Activated CD8-positive, alpha-beta T cell treated with anti-CD3 and anti-CD28 coated beads, Interleukin-2, amount 10 ng/mL, durations not matched to agents 7 days and 5 days (primary cell): ENCODE results near the gene COPS3. TPM values are rescaled to one million over a fixed set of nuclear protein-coding genes. Genes with fewer than 3 reads are reported as not detected.

Experiments
- ATAC-seq: fragments of 150-1000 bp; cut with Tn5 transposase; one replicate; pipeline ENCODE4 v1.10.0; 2021; ENCODE audit warnings: moderate library complexity
- CTCF ChIA-PET: fragments of 350-600 bp; sonication (Branson Sonifier 250); formaldehyde crosslinking; loops from one replicate; lab custom pipeline; 2021; ENCODE audit warnings: antibody characterized with exemption; lab: Charles Lee
- POLR2A ChIA-PET: fragments of 350-600 bp; sonication (Branson Sonifier 250); formaldehyde crosslinking; loops from one replicate; lab custom pipeline; 2021; ENCODE audit warnings: antibody characterized with exemption; lab: Charles Lee
- DNase-seq: peaks from one replicate; pipeline ENCODE4 v3.0.0-alpha.2; 2020
- H3K27ac Mint-ChIP-seq: one replicate; pipeline ENCODE4 v1.8.0; 2021; ENCODE audit warnings: mild to moderate bottlenecking, mixed read lengths
- H3K27me3 Mint-ChIP-seq: one replicate; pipeline ENCODE4 v1.8.0; 2021; ENCODE audit warnings: low read depth, mixed read lengths
- H3K36me3 Mint-ChIP-seq: one replicate; pipeline ENCODE4 v1.8.0; 2021; ENCODE audit warnings: low read depth, mixed read lengths
- H3K4me1 Mint-ChIP-seq: one replicate; pipeline ENCODE4 v1.8.0; 2021; ENCODE audit warnings: low read depth, mixed read lengths
- H3K4me3 Mint-ChIP-seq: one replicate; pipeline ENCODE4 v1.8.0; 2021; ENCODE audit warnings: mild to moderate bottlenecking, mixed read lengths
- H3K9me3 Mint-ChIP-seq: one replicate; pipeline ENCODE4 v1.8.0; 2022; ENCODE audit warnings: mixed read lengths; ENCODE audit not compliant: insufficient read depth
- total RNA-seq, 2 experiments: library from RNA; stranded (reverse); gene quantifications; one replicate each; pipeline ENCODE4 v1.2.3, GENCODE V29; 2021

COPS3 gene
- total RNA-seq, 2 experiments from 2014 or later: 115 to 124 TPM

DNA sequence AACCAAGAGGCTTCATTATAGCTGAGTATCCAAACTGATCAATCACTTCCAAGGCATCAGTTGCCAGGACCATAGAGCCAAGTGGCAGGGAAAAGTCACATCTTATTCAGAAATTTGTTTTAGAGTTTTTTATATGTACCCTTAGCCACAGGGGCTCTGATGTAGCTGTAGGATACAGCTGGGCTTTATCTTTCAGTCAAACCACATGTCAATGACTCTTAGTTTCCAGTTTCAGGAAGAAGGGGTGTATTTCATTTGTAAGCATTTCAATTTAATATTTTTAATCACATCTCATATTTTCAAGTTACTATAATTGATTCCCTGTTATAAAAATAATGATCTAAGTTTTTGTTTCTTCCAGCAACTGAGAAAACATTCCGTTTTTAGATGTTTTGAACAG is 41.2 kb downstream of the COPS3 start:
- Mint-ChIP-seq H3K27ac (no peak overlapping the region), H3K27me3 (peaks cover 3% of the 10 kb centered on the region), H3K4me1 (peaks cover 26% of the 10 kb centered on the region), H3K4me3 (no peak overlapping the region), H3K36me3 (peaks cover 3% of the 10 kb centered on the region), H3K9me3 (no peaks in the 10 kb centered on the region)
- ATAC-seq: no peak
- POLR2A ChIA-PET: interaction anchor here (0.6 to 1.1 kb wide), 2 partner anchors 41 to 88 kb away, joined by 3 read pairs; no protein-coding TSS in a partner anchor
- CTCF ChIA-PET: interaction anchor here (1.3 to 1.5 kb wide), 3 partner anchors 9 to 94 kb away, joined by 3 read pairs; no protein-coding TSS in a partner anchor
- DNase-seq: no peak

DNA sequence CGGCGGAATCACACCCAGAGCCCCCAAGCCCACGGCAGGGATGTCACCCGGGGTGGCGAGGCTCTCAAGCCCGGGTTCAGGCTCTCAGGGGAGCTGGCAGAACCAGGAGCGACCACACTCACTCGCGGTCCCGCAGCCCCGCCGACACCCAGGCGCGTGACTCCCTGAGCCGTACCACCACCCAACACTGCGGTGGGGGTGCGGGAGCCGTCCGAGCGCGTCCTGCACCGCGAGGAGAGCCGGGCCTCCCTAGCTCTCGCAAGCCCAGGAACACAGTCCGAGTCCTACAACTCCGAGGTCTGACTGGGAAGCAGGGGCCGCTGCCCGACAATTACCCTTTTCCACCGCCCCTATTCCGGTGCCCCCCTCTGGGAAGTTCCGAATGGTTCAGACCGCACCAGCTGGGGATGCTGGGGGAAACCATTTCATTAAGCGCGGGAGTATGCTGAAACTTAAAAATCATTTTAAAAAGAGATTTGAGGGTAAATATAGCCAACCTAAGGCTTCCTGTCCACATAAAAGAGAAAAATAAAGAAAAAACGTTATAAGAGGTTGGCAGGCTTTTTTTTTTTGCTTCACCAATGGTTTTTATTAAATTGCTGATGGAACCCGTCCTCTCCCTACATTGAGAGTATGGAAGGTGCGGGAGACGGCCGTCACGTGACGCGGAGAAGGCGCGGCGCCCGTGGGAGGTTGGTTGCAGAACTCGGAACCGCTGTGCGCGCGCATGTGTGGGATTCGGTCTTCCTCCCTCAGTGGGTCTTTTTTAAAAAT is 43.8 kb downstream of the COPS3 start, which contains the start of gene FLCN:
Gene FLCN (minus strand): TSS at position 143 of the 774 bp plus-strand sequence. CDS start 9,031 bp downstream, outside the sequence.
- ChIA-PET CTCF (interaction anchor here (0.9 to 1.8 kb wide), 5 partner anchors 32 to 81 kb away, joined by 3 to 5 read pairs (median 4); no protein-coding TSS in a partner anchor), POLR2A (interaction anchor here (0.6 to 1.6 kb wide), 7 partner anchors 13 to 1622 kb away, joined by 3 to 7 read pairs (median 4); no protein-coding TSS in a partner anchor)
- DNase-seq: peak; percentile 90
- no peaks in the 10 kb centered on the region for H3K9me3 Mint-ChIP-seq
- peak within 1 kb of the TSS; percentile 93 for H3K4me3 Mint-ChIP-seq
- peaks cover 31% of the 10 kb centered on the region for H3K4me1 Mint-ChIP-seq
- peaks cover 3% of the 10 kb centered on the region for H3K27me3 Mint-ChIP-seq
- H3K36me3 Mint-ChIP-seq: peaks cover 3% of the 10 kb centered on the region
- peak; percentile 91 for ATAC-seq
- H3K27ac Mint-ChIP-seq: peak within 1 kb of the TSS; percentile 99

DNA sequence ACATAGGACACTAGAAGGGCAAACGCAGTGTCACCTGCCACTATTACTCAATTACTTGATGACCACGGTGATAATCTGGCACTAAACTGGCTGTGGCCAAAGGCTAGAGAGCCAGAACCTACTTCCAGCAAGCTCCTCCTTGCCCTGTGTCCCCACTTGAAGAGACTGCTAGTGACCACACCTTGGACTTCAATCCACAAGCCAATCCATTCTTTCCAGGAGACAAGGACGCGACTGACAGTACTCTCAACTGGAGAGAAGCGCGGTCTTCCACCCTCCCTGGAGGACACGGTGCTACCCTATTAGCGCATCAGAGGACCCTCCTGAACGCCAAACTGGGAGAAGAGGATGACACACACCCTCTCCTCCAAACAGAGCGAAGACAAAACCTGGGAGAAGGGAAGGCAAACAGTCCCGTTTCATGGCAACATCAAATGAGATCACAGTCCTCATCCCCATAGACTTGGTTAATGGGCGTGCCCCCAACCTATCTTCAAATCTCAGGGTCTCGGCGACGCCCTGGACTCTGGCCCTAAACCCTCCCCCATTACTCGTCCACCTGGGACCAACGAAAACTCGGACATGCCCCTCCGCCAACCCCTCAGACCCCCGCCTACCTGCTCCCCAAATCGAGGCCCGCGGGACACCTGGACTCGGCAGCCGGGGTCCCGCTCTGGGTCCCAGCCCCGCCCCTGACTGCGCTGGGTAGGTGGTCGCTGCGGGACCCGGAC is 44.6 kb downstream of the COPS3 start:
- Mint-ChIP-seq H3K27me3 (peaks cover 3% of the 10 kb centered on the region), H3K27ac (peak overlapping the region; percentile 99), H3K9me3 (no peaks in the 10 kb centered on the region), H3K4me1 (peaks cover 31% of the 10 kb centered on the region), H3K36me3 (peaks cover 10% of the 10 kb centered on the region), H3K4me3 (peak overlapping the region; percentile 93)
- ATAC-seq: peak; percentile 12
- ChIA-PET CTCF (interaction anchor here (0.8 to 1.8 kb wide), 8 partner anchors 31 to 260 kb away, joined by 3 to 5 read pairs (median 4); partner anchors contain the start of gene RASD1), POLR2A (interaction anchor here (0.6 to 1.6 kb wide), 5 partner anchors 26 to 68 kb away, joined by 3 to 7 read pairs (median 4); no protein-coding TSS in a partner anchor)
- peak; percentile 26 for DNase-seq

DNA sequence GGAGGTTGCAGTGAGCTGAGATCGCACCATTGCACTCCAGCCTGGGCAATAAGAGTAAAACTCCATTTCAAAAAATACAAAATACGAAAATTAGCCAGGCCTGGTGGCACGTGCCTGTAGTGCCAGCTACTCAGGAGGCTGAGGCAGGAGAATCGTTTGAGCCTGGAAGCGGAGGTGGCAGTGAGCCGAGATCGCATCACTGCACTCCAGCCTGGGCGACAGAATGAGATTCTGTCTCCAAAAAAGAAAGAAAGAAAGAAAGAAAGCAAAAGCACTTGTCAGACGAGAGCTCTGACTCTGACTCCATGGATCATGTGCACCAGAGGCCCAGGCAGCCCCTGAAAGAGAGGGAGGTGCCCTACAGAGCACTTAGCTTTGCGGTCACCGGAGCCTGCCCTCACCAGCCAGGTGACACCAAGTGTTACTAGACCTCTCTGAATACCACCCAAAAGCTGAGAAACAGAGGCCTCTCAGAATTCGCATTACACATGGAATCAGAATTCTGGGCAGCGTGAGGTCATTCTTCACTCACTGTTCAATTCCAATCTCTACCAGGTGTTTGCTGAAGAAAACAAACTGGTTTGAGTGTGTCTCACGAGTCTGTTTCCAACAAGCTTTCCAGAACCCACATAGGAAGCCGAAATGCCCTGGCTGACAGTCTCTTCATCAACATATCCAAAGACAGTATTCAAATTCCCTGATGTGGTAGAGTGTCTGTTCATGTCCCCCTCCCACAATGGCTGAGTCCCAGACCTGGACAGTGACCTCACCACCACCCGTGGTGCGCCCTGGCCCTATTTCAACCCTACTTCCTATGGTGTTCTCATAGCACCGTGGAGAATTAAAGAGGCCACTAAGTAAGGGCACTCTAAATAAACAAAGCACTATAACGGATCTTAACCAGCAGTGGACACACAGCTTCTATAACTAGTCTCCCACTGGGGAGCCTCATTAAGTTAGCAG is 45.6 kb downstream of the COPS3 start:
- H3K4me3 Mint-ChIP-seq: peak overlapping the region; percentile 93
- peaks cover 3% of the 10 kb centered on the region for H3K27me3 Mint-ChIP-seq
- peaks cover 15% of the 10 kb centered on the region for H3K36me3 Mint-ChIP-seq
- ChIA-PET POLR2A (interaction anchor here (0.6 to 1.6 kb wide), 4 partner anchors 21 to 53 kb away, joined by 3 to 7 read pairs (median 3); no protein-coding TSS in a partner anchor), CTCF (interaction anchor here (0.8 to 1.8 kb wide), 7 partner anchors 30 to 261 kb away, joined by 3 to 5 read pairs (median 4); partner anchors contain the start of gene RASD1)
- no peak for ATAC-seq
- no peaks in the 10 kb centered on the region for H3K9me3 Mint-ChIP-seq
- H3K27ac Mint-ChIP-seq: peak overlapping the region; percentile 99
- H3K4me1 Mint-ChIP-seq: peaks cover 31% of the 10 kb centered on the region
- DNase-seq: peak; percentile 28

DNA sequence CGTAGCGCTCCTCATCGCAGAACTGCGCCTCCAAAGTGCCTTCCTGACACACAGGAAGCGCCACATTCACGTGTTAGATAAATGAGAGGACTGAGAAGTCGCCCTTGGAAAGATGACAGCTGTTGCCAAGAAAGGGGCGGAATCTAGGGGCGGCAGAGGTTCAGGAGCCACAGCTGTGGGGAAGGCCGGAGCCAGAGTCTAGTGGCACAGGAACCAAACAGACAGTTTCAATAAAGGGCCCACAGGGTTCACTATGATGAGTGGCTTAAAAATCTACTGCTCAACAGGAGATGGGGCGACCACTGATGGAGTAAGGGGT is 48.8 kb downstream of the COPS3 start:
- DNase-seq (no peak), ATAC-seq (no peak)
- Mint-ChIP-seq H3K4me1 (peaks cover 20% of the 10 kb centered on the region), H3K9me3 (no peaks in the 10 kb centered on the region), H3K4me3 (no peak overlapping the region), H3K36me3 (peaks cover 34% of the 10 kb centered on the region), H3K27ac (peak overlapping the region; percentile 43), H3K27me3 (no peaks in the 10 kb centered on the region)
- CTCF ChIA-PET: no interaction called here
- POLR2A ChIA-PET: no interaction called here

DNA sequence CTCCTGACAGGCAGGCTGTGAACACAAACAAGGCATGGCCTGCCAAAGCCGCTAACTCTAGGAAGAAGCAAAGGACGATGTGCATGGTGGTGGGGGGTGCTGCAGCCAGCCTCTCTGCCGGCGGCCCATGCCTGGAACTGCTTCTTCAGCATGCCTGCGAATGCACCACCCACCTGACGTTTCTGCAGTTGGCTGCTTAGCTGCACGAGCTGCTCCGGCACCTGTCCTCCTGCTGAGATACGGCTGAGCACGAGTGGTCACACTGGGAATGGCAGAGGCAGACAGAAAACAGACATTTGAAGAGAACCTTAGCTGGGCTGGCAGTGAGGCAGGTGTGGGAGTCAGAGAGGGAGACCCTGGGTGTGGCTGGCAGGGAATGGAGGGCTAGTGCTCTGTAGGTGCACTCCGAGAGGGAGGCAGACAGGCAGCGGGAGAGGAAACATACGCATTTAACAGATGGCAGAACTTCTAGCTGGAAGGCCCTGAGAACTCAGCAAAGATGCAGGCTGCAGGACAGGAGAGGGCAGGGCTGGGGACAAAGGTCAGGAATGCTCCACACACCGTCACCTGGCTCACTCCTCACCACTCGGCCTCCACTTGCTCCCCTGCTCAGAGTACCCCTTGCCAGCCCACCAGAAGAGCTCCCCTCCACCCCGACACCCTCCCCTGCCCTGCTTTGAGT is 49.3 kb downstream of the COPS3 start:
- no peak for ATAC-seq
- CTCF ChIA-PET: interaction anchor here (1.3 kb wide), 1 partner anchor 8 kb away, joined by 3 read pairs; no protein-coding TSS in a partner anchor

DNA sequence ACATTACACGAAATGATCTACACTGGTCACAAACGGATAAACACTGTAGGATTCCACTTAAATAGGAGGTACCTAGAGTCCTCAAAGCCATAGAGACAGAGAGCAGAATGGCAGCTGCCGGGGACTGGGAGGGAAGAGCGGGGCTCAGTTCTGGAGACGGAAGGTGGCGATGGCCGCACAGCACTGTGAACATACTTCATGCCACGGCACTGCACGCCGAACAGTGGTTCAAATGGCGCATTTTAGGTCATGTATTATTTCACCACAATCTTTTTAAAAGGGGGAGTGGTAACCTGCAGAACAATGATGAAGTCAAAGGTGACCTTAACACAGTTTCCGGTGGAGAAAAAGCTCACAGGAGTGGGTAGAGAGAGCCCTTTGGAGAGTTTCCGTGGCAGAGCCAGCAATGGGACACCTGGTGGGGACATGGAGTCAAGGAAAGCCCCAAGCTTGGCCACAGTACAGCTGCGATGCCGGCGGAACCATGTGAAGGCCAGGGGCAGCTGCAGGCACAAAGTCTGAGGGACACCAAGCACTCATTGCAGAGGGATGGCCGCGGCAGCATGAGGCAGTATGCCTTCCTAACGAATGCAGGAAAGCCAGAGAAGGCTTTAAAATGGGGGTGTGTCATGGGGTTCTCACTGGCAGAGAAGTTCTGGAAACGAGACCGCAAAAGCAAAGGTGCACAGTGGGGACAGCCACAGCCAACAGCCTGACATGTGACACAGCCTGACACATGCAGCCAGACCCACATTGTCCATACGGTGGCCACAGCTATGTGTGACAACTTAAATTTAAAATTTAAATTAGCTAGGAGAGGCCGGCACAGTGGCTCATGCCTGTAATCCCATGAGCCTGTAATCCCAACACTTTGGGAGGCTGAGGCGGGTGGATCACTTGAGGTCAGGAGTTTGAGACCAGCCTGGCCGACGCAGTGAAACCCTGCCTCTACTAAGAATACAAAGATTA is 51.3 kb downstream of the COPS3 start:
- DNase-seq (no peak), ATAC-seq (no peak)
- Mint-ChIP-seq H3K4me1 (peaks cover 5% of the 10 kb centered on the region), H3K36me3 (peaks cover 51% of the 10 kb centered on the region), H3K4me3 (no peak overlapping the region), H3K27ac (no peak overlapping the region), H3K9me3 (no peaks in the 10 kb centered on the region), H3K27me3 (no peaks in the 10 kb centered on the region)
- ChIA-PET CTCF (interaction anchor here (0.9 kb wide), 1 partner anchor 82 kb away, joined by 3 read pairs; no protein-coding TSS in a partner anchor), POLR2A (interaction anchor here (0.6 kb wide), 1 partner anchor 26 kb away, joined by 4 read pairs; no protein-coding TSS in a partner anchor)

More for the DNA sequence above, 49.3 kb downstream of the COPS3 start:
- H3K36me3 Mint-ChIP-seq: peaks cover 37% of the 10 kb centered on the region
- no peak overlapping the region for H3K4me3 Mint-ChIP-seq
- H3K27me3 Mint-ChIP-seq: no peaks in the 10 kb centered on the region
- no peak for DNase-seq
- H3K27ac Mint-ChIP-seq: no peak overlapping the region
- H3K9me3 Mint-ChIP-seq: no peaks in the 10 kb centered on the region
- peaks cover 20% of the 10 kb centered on the region for H3K4me1 Mint-ChIP-seq
- POLR2A ChIA-PET: no interaction called here

DNA sequence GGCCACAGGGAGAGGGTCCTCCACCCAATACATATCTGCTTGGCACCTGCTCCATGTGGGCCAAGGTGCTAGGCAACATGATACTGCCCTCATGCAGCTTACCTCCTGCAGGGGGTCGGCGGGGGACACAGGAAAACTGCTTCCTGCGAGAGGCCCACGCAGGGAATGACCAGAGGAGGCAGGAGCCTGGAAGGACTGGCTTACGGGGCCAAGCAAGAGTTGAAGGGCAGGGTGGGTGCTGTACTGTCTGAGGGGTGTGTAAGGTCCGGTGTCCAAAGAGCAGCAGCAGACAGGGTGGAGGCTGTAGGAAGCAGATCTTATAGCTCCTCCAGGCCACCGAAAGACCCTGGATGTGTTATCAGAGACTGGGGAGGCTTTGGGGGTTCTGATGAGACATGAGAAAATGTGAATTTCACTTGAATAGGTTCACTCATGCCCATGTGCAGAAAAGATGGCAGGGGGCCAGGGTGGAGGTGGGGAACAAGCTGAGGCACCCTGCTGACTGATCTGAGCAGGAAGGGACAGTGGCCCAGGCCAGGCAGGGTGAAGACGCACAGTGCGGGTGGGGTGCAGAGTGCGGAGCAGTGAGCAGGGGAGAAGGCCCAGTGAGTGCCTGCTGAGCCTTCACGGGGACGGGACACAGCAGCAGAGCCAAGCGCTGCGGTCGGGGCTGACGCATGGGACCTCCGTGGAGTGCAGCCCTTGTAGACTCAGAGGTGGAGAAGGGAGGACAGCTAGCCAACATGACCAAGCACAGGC is 52.3 kb downstream of the COPS3 start:
- peaks cover 56% of the 10 kb centered on the region for H3K36me3 Mint-ChIP-seq
- no peak overlapping the region for H3K4me3 Mint-ChIP-seq
- ChIA-PET CTCF (no interaction called here), POLR2A (interaction anchor here (0.6 kb wide), 1 partner anchor 25 kb away, joined by 4 read pairs; no protein-coding TSS in a partner anchor)
- peaks cover 5% of the 10 kb centered on the region for H3K4me1 Mint-ChIP-seq
- no peak for DNase-seq
- H3K27me3 Mint-ChIP-seq: no peaks in the 10 kb centered on the region
- no peak overlapping the region for H3K27ac Mint-ChIP-seq
- H3K9me3 Mint-ChIP-seq: no peaks in the 10 kb centered on the region
- ATAC-seq: no peak
